Liver (tissue), 9 donors: ENCODE results near the gene AP3B1. TPM values are rescaled to one million over a fixed set of nuclear protein-coding genes. Genes with fewer than 3 reads are reported as not detected.

Source experiments
- DNase-seq: peaks from one replicate; pipeline ENCODE4 v3.0.0-alpha.2; 2017; ENCODE audit warnings: low spot score
- H3K27ac ChIP-seq, 2 donors: one replicate each; pipeline ENCODE4 v1.7.0; 2013; ENCODE audit warnings: inconsistent platforms in 2 of 2, low read length in 2 of 2, control low read depth in 1 of 2, low read depth in 1 of 2, mild to moderate bottlenecking in 1 of 2
- H3K27me3 ChIP-seq, 4 donors: one replicate each; pipeline versions ENCODE4 v1.6.1 to v1.7.0; 2013; ENCODE audit warnings: low read length in 3 of 4, inconsistent platforms in 1 of 4, mild to moderate bottlenecking in 1 of 4, moderate library complexity in 1 of 4; ENCODE audit not compliant: control insufficient read depth in 4 of 4, insufficient read depth in 4 of 4
- H3K36me3 ChIP-seq, 4 donors: one replicate each; pipeline versions ENCODE4 v1.6.1 to v1.7.0; 2013; ENCODE audit warnings: low read length in 3 of 4, mild to moderate bottlenecking in 3 of 4, low read depth in 1 of 4, moderate library complexity in 1 of 4; ENCODE audit not compliant: control insufficient read depth in 4 of 4, insufficient read depth in 3 of 4
- H3K4me1 ChIP-seq, 4 donors: one replicate each; pipeline versions ENCODE4 v1.6.1 to v1.7.0; 2013; ENCODE audit warnings: low read length in 3 of 4, mild to moderate bottlenecking in 3 of 4, moderate library complexity in 1 of 4; ENCODE audit not compliant: control insufficient read depth in 4 of 4, insufficient read depth in 4 of 4
- H3K4me3 ChIP-seq, 3 donors: one replicate each; pipeline versions ENCODE4 v1.6.1 to v1.7.0; 2013; ENCODE audit warnings: low read length in 3 of 3, control low read depth in 1 of 3, low read depth in 1 of 3, mild to moderate bottlenecking in 1 of 3
- H3K9ac ChIP-seq, 2 donors: one replicate each; pipeline ENCODE4 v1.7.0; 2013; ENCODE audit warnings: low read length in 2 of 2, mild to moderate bottlenecking in 2 of 2, moderate library complexity in 2 of 2, control low read depth in 1 of 2, low read depth in 1 of 2
- H3K9me3 ChIP-seq, 4 donors: one replicate each; pipeline versions ENCODE4 v1.6.1 to v1.7.0; 2013; ENCODE audit warnings: low read length in 3 of 4; ENCODE audit not compliant: control insufficient read depth in 4 of 4
- ATF3 ChIP-seq: IDR thresholded peaks from 2 replicates; pipeline ENCODE4 v1.6.1; 2016; ENCODE audit warnings: antibody characterized with exemption
- EGR1 ChIP-seq, 2 donors: IDR thresholded peaks; 2 replicates each; pipeline ENCODE4 v1.6.1; 2016 to 2018; ENCODE audit warnings: antibody characterized with exemption in 2 of 2, low read depth in 2 of 2
- FOXA1 ChIP-seq: IDR thresholded peaks from 2 replicates; pipeline ENCODE4 v1.6.1; 2016; ENCODE audit warnings: antibody characterized with exemption
- FOXA2 ChIP-seq: IDR thresholded peaks from 2 replicates; pipeline ENCODE4 v1.6.1; 2016; ENCODE audit warnings: antibody characterized with exemption
- GABPA ChIP-seq, 2 donors: IDR thresholded peaks in 1 of 2; conservative IDR thresholded peaks in 1 of 2; 2 replicates each; pipeline ENCODE4 v1.6.1; 2016; ENCODE audit warnings: antibody characterized with exemption in 2 of 2, mild to moderate bottlenecking in 1 of 2, moderate library complexity in 1 of 2
- HNF4A ChIP-seq, 2 donors: conservative IDR thresholded peaks; 2 replicates each; pipeline ENCODE4 v1.6.1; 2016; ENCODE audit warnings: antibody characterized with exemption in 2 of 2, mild to moderate bottlenecking in 2 of 2
- HNF4G ChIP-seq: IDR thresholded peaks from 2 replicates; pipeline ENCODE4 v1.6.1; 2016; ENCODE audit warnings: antibody characterized with exemption
- JUND ChIP-seq, 2 donors: IDR thresholded peaks; 2 replicates each; pipeline ENCODE4 v1.6.1; 2016; ENCODE audit warnings: antibody characterized with exemption in 2 of 2
- NR2F2 ChIP-seq: IDR thresholded peaks from 2 replicates; pipeline ENCODE4 v1.6.1; 2016; ENCODE audit warnings: antibody characterized with exemption
- RAD21 ChIP-seq, 2 donors: IDR thresholded peaks; 2 replicates each; pipeline ENCODE4 v1.6.1; 2016; ENCODE audit warnings: antibody characterized with exemption in 2 of 2, mild to moderate bottlenecking in 2 of 2
- REST ChIP-seq: IDR thresholded peaks from 2 replicates; pipeline ENCODE4 v1.6.1; 2016; ENCODE audit warnings: antibody characterized with exemption, mild to moderate bottlenecking
- RXRA ChIP-seq, 2 donors: IDR thresholded peaks; 2 replicates each; pipeline ENCODE4 v1.6.1; 2017 to 2018; ENCODE audit warnings: antibody characterized with exemption in 2 of 2, mild to moderate bottlenecking in 1 of 2
- SP1 ChIP-seq: IDR thresholded peaks from 2 replicates; pipeline ENCODE4 v1.6.1; 2018; ENCODE audit warnings: antibody characterized with exemption, mild to moderate bottlenecking
- TAF1 ChIP-seq: conservative IDR thresholded peaks from 2 replicates; pipeline ENCODE4 v1.6.1; 2016; ENCODE audit warnings: antibody characterized with exemption, mild to moderate bottlenecking
- YY1 ChIP-seq: IDR thresholded peaks from 2 replicates; pipeline ENCODE4 v1.6.1; 2016; ENCODE audit warnings: antibody characterized with exemption, mild to moderate bottlenecking
- WGBS: extraction: QIAGEN DNeasy Blood & Tissue Kit; methylation state at CpG from one replicate; pipeline ENCODE4 v1.1.7; 2013; 5-methylcytosine and 5-hydroxymethylcytosine counted together
- polyA plus RNA-seq, 2 donors: library from polyadenylated mRNA; stranded (reverse) in 1 of 2; unstranded in 1 of 2; fragments of 200-250 nt in 1 of 2; fragments of >200 nt in 1 of 2; fragmentation: Nextera tagmentation in 1 of 2; extraction: Ambion mirVana in 1 of 2; gene quantifications; one replicate each; pipeline versions ENCODE4 v1.2.1 to v1.2.3, GENCODE V29; 2013 to 2015
- total RNA-seq, 2 donors: library from RNA; depleted of rRNA; stranded (reverse); fragments of >200 nt; gene quantifications; one replicate each; pipeline ENCODE4 v1.2.3, GENCODE V29; 2014
- TF ChIP-seq, protein P1 (sequence below): IDR thresholded peaks from 2 replicates; pipeline ENCODE4 v1.6.1; 2016; ENCODE audit warnings: antibody characterized with exemption
- TF ChIP-seq, protein P2 (sequence below): fragments of 150-350 bp; IDR thresholded peaks from 2 replicates; pipeline ENCODE4 v1.5.1; 2017; ENCODE audit warnings: improper control_type of control experiment, low read depth, low read length; ENCODE audit not compliant: missing input control
- TF ChIP-seq, protein P3 (sequence below): IDR thresholded peaks from 2 replicates; pipeline ENCODE4 v1.6.1; 2016; ENCODE audit warnings: antibody characterized with exemption
- donor health status: healthy.
- donor health status: healthy.
- donor health status: healthy.
- donor health status: healthy.
- donor health status: healthy.

Gene AP3B1
- total and polyA plus RNA-seq, 4 donors, result 8.2 to 23.1 (median 14.4) TPM

- WGBS, result 93% methylated on average over 3 of the region's 3 CpGs
- H3K9me3 ChIP-seq, result no peaks in the 10 kb centered on the region
Observed at GRCh38 chr5:77990020-77990419, 304.5 kb downstream of the AP3B1 start.

More at GRCh38 chr5:77990020-77990419, 304.5 kb downstream of the AP3B1 start:
- H3K4me3 ChIP-seq, result no peak overlapping the region
- H3K36me3 ChIP-seq, result no peaks in the 10 kb centered on the region
- no peak overlapping the region for H3K27ac ChIP-seq
- no peak for TF ChIP-seq ATF3
- TF ChIP-seq HNF4G, result no peak
- no peak for TF ChIP-seq RXRA (IDR thresholded peaks at IDR 0.05)
- TF ChIP-seq FOXA1, result no peak
- TF ChIP-seq HNF4A (conservative IDR thresholded peaks at IDR 0.05), result no peak
- TF ChIP-seq, protein P1, sequence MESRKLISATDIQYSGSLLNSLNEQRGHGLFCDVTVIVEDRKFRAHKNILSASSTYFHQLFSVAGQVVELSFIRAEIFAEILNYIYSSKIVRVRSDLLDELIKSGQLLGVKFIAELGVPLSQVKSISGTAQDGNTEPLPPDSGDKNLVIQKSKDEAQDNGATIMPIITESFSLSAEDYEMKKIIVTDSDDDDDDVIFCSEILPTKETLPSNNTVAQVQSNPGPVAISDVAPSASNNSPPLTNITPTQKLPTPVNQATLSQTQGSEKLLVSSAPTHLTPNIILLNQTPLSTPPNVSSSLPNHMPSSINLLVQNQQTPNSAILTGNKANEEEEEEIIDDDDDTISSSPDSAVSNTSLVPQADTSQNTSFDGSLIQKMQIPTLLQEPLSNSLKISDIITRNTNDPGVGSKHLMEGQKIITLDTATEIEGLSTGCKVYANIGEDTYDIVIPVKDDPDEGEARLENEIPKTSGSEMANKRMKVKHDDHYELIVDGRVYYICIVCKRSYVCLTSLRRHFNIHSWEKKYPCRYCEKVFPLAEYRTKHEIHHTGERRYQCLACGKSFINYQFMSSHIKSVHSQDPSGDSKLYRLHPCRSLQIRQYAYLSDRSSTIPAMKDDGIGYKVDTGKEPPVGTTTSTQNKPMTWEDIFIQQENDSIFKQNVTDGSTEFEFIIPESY, result no peak
- TF ChIP-seq RAD21 (IDR thresholded peaks at IDR 0.05), result no peak
- no peak for TF ChIP-seq NR2F2
- TF ChIP-seq SP1, result no peak
- no peak for TF ChIP-seq FOXA2
- TF ChIP-seq JUND (IDR thresholded peaks at IDR 0.05), result no peak
- no peak for TF ChIP-seq TAF1
- TF ChIP-seq YY1, result no peak
- TF ChIP-seq GABPA (IDR thresholded peaks at IDR 0.05 in 1 of 2, conservative IDR thresholded peaks at IDR 0.05 in 1 of 2), result no peak
- TF ChIP-seq, protein P2, sequence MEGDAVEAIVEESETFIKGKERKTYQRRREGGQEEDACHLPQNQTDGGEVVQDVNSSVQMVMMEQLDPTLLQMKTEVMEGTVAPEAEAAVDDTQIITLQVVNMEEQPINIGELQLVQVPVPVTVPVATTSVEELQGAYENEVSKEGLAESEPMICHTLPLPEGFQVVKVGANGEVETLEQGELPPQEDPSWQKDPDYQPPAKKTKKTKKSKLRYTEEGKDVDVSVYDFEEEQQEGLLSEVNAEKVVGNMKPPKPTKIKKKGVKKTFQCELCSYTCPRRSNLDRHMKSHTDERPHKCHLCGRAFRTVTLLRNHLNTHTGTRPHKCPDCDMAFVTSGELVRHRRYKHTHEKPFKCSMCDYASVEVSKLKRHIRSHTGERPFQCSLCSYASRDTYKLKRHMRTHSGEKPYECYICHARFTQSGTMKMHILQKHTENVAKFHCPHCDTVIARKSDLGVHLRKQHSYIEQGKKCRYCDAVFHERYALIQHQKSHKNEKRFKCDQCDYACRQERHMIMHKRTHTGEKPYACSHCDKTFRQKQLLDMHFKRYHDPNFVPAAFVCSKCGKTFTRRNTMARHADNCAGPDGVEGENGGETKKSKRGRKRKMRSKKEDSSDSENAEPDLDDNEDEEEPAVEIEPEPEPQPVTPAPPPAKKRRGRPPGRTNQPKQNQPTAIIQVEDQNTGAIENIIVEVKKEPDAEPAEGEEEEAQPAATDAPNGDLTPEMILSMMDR, result no peak
- TF ChIP-seq, protein P3, sequence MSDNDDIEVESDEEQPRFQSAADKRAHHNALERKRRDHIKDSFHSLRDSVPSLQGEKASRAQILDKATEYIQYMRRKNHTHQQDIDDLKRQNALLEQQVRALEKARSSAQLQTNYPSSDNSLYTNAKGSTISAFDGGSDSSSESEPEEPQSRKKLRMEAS, result no peak
- no peak for TF ChIP-seq REST
- no peak for TF ChIP-seq EGR1 (IDR thresholded peaks at IDR 0.05; ENCODE audit: low read depth in 2 of 2)
- H3K27me3 ChIP-seq, result no peaks in the 10 kb centered on the region
- H3K4me1 ChIP-seq, result no peaks in the 10 kb centered on the region
- no peak for DNase-seq
- no peak overlapping the region for H3K9ac ChIP-seq
